IMR-90 (cell line): Measurements from ENCODE around the gene FGFR4. TPM values are rescaled to one million over a fixed set of nuclear protein-coding genes. Genes with fewer than 3 reads are reported as not detected.

ENCODE experiments used
- ATAC-seq: fragments of 200-7000 bp; cut with Tn5 transposase; 2 replicates; pipeline ENCODE4 v1.9.1; 2020; ENCODE audit warnings: low read depth, mild to moderate bottlenecking, moderate library complexity
- BruUV-seq: library from RNA; stranded (reverse); fragments of 400-500 nt; replicated peaks from 2 replicates; lab custom pipeline; 2021; lab: Mats Ljungman, UMichigan
- CTCF ChIA-PET: fragments of 300-600 bp; formaldehyde crosslinking; extraction: SDS; loops from one replicate; lab custom pipeline; 2021; ENCODE audit warnings: antibody characterized with exemption; lab: Yijun Ruan, JAX
- POLR2A ChIA-PET: fragments of 300-600 bp; sonication (Branson Sonifier 250); formaldehyde crosslinking; loops from one replicate; lab custom pipeline; 2022; ENCODE audit warnings: antibody characterized with exemption; ENCODE audit not compliant: unreplicated experiment; lab: Charles Lee
- DNase-seq: peaks from one replicate; pipeline ENCODE4 v3.0.0; 2013
- H2AFZ ChIP-seq: replicated peaks from 2 replicates; pipeline ENCODE3; 2013; ENCODE audit warnings: low read length, mild to moderate bottlenecking; ENCODE audit not compliant: poor library complexity
- H2AK5ac ChIP-seq: 2 replicates; pipeline ENCODE4 v1.6.1; 2013; ENCODE audit warnings: low read depth, low read length, inconsistent platforms
- H2AK9ac ChIP-seq: replicated peaks from 2 replicates; pipeline ENCODE3; 2013; ENCODE audit warnings: mild to moderate bottlenecking, low read depth, low read length, moderate library complexity; ENCODE audit not compliant: poor library complexity
- H2BK120ac ChIP-seq: 2 replicates; pipeline ENCODE4 v1.6.1; 2013; ENCODE audit warnings: low read depth, low read length, inconsistent platforms
- H2BK15ac ChIP-seq: 3 replicates; pipeline ENCODE4 v1.6.1; 2013; ENCODE audit warnings: low read depth, low read length, inconsistent platforms
- H2BK20ac ChIP-seq: 2 replicates; pipeline ENCODE4 v1.6.1; 2013; ENCODE audit warnings: low read depth, mild to moderate bottlenecking, inconsistent platforms, low read length, moderate library complexity
- H2BK5ac ChIP-seq: 2 replicates; pipeline ENCODE4 v1.6.1; 2013; ENCODE audit warnings: mild to moderate bottlenecking, low read depth, low read length, inconsistent platforms; ENCODE audit not compliant: poor library complexity, severe bottlenecking
- H3K14ac ChIP-seq: replicated peaks from 2 replicates; pipeline ENCODE4 v1.6.1; 2013; ENCODE audit warnings: low read depth, low read length, inconsistent platforms
- H3K18ac ChIP-seq: 2 replicates; pipeline ENCODE4 v1.6.1; 2013; ENCODE audit warnings: low read depth, low read length, control low read depth
- H3K23ac ChIP-seq: 2 replicates; pipeline ENCODE4 v1.6.1; 2013; ENCODE audit warnings: low read depth, low read length, inconsistent platforms
- H3K27ac ChIP-seq: 2 replicates; pipeline ENCODE4 v1.5.1; 2013; ENCODE audit warnings: mild to moderate bottlenecking, control low read depth, low read length; ENCODE audit not compliant: insufficient read depth
- H3K27me3 ChIP-seq: 2 replicates; pipeline ENCODE4 v1.6.1; 2013; ENCODE audit warnings: low read length; ENCODE audit not compliant: control insufficient read depth, insufficient read depth
- H3K36me3 ChIP-seq: 2 replicates; pipeline ENCODE4 v1.6.1; 2013; ENCODE audit warnings: low read length, mixed read lengths; ENCODE audit not compliant: control insufficient read depth, insufficient read depth
- H3K4ac ChIP-seq: 2 replicates; pipeline ENCODE4 v1.6.1; 2013; ENCODE audit warnings: low read depth, low read length, inconsistent platforms
- H3K4me1 ChIP-seq: 2 replicates; pipeline ENCODE4 v1.6.1; 2013; ENCODE audit warnings: low read length, mixed read lengths; ENCODE audit not compliant: control insufficient read depth, insufficient read depth
- H3K4me2 ChIP-seq: 2 replicates; pipeline ENCODE4 v1.6.1; 2013; ENCODE audit warnings: low read depth, mild to moderate bottlenecking, control low read depth, low read length, moderate library complexity
- H3K4me3 ChIP-seq: 2 replicates; pipeline ENCODE4 v1.5.1; 2013; ENCODE audit warnings: low read depth, mild to moderate bottlenecking, control low read depth, low read length, moderate library complexity; ENCODE audit not compliant: insufficient read depth
- H3K56ac ChIP-seq: 2 replicates; pipeline ENCODE4 v1.6.1; 2013; ENCODE audit warnings: low read length, inconsistent platforms; ENCODE audit not compliant: insufficient read depth; ENCODE audit errors: extremely low read depth
- H3K79me1 ChIP-seq, 2 experiments: 2 replicates each; pipeline ENCODE4 v1.6.1; 2013; ENCODE audit warnings: low read length in 2 of 2, inconsistent platforms in 1 of 2, low read depth in 1 of 2
- H3K9ac ChIP-seq: 2 replicates; pipeline ENCODE4 v1.6.1; 2013; ENCODE audit warnings: low read depth, low read length, control low read depth
- H3K9me1 ChIP-seq: 2 replicates; pipeline ENCODE4 v1.6.1; 2013; ENCODE audit warnings: low read length, inconsistent platforms; ENCODE audit not compliant: insufficient read depth
- H3K9me3 ChIP-seq: 2 replicates; pipeline ENCODE4 v1.6.1; 2013; ENCODE audit warnings: low read length; ENCODE audit not compliant: control insufficient read depth, insufficient read depth
- H4K20me1 ChIP-seq: 2 replicates; pipeline ENCODE4 v1.6.1; 2013; ENCODE audit warnings: low read length, inconsistent platforms; ENCODE audit not compliant: insufficient read depth
- H4K5ac ChIP-seq: 2 replicates; pipeline ENCODE4 v1.6.1; 2013; ENCODE audit warnings: mild to moderate bottlenecking, low read depth, low read length, control low read depth
- H4K8ac ChIP-seq, 2 experiments: 2 replicates each; pipeline ENCODE4 v1.6.1; 2013; ENCODE audit warnings: low read depth in 2 of 2, low read length in 2 of 2, control low read depth in 1 of 2, inconsistent platforms in 1 of 2
- H4K91ac ChIP-seq: 2 replicates; pipeline ENCODE4 v1.6.1; 2013; ENCODE audit warnings: low read depth, low read length, inconsistent platforms; ENCODE audit not compliant: insufficient read depth
- CHD1 ChIP-seq: IDR thresholded peaks from 2 replicates; pipeline ENCODE4 v1.6.1; 2012; ENCODE audit warnings: low read depth, low read length, improper control_type of control experiment
- MAZ ChIP-seq: IDR thresholded peaks from 2 replicates; pipeline ENCODE4 v1.6.1; 2012; ENCODE audit warnings: low read depth, mild to moderate bottlenecking, low read length, improper control_type of control experiment, moderate library complexity, borderline replicate concordance
- RCOR1 ChIP-seq: IDR thresholded peaks from 2 replicates; pipeline ENCODE4 v1.6.1; 2012; ENCODE audit warnings: mild to moderate bottlenecking, low read length, improper control_type of control experiment; ENCODE audit not compliant: insufficient replicate concordance
- USF2 ChIP-seq: fragments of 150-350 bp; IDR thresholded peaks from 2 replicates; pipeline ENCODE4 v1.6.1; 2017; ENCODE audit warnings: mild to moderate bottlenecking, antibody characterized with exemption, low read length, low read depth
- WGBS, 2 experiments: methylation state at CpG; one replicate each; pipeline versions ENCODE4 v1.1.5 to v1.1.7; 2013; ENCODE audit warnings: missing lambda C conversion rate in 2 of 2; ENCODE audit not compliant: insufficient read length in 1 of 2; ENCODE audit errors: extremely low coverage in 2 of 2; 5-methylcytosine and 5-hydroxymethylcytosine counted together
- dilution Hi-C: fragments of 300-500 bp; cut with HindIII; formaldehyde crosslinking; loops from one replicate; pipeline ENCODE4 v1.14.3; 2018; ENCODE audit warnings: low sequenced_read_pairs; ENCODE audit not compliant: unreplicated experiment
- in situ Hi-C: fragments of 300-500 bp; cut with MboI; formaldehyde crosslinking; loops from 3 replicates; pipeline ENCODE4 v1.14.3; 2019; ENCODE audit warnings: low sequenced_read_pairs, inconsistent platforms, mixed read lengths
- intact Hi-C: fragments of 100-400 bp; cut with micrococcal nuclease; formaldehyde crosslinking; loops from 2 replicates; pipeline ENCODE4 v1.10.0; 2022
- polyA plus RNA-seq, 3 experiments: library from polyadenylated mRNA; depleted of rRNA; stranded (reverse); fragments of >200 nt; gene quantifications; 2 replicates each; pipeline ENCODE4 v1.2.3, GENCODE V29; 2012; ENCODE audit warnings: low replicate concordance in 1 of 3
- total RNA-seq: library from RNA; depleted of rRNA; stranded (reverse); fragments of >200 nt; gene quantifications from 2 replicates; pipeline ENCODE4 v1.2.3, GENCODE V29; 2012
- TF ChIP-seq, protein P1 (sequence below): fragments of 150-350 bp; IDR thresholded peaks from 2 replicates; pipeline ENCODE4 v1.6.1; 2016; ENCODE audit warnings: low read depth, mild to moderate bottlenecking, low read length, moderate library complexity, borderline replicate concordance

Gene FGFR4
- total and polyA plus RNA-seq, 2 of the 4 experiments (the other 2 are of a cell fraction) = 0.90 to 2.4 TPM

DNA sequence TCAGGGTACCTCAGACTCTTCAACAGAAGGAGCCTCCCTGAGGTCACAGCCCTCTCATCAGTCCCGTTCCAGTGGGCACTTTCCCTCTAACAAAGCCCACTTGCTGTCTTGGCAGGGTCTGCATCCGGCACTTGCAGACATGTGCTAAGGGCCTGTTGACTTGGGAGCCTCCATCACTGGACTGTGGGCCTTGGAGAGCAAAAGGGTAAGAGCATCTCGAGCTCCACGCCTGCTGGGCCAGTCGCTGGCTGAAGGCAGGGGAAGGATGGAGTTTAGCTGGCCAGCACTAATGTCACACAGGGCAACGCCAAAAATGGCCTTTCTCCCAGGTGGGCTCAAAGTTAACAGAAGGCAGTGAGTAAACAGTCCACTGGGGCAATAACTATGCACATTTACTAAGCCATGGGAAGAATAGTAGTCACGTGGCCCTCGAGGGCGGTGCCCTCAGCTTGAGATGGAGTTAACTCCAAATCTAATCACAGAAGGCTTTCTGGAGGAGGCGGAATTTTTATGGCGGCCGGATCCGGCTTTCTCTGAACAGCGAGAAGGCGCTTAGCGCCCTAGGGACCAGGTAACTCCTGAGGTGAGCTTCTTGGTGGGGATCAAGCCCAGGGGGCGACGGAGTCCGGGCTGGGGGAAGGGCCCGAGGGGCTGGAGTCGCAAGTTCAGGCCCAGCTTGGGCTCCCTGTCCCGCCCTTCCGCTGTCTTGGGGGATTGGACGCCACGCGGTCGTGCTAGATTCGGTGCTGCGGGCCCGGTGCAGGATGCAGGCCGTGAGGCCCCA, 44.8 kb downstream of the FGFR4 start:
- H2BK5ac ChIP-seq = no peak overlapping the region
- BruUV-seq = no TSS peak

More for the DNA sequence above, 44.8 kb downstream of the FGFR4 start:
- no peaks in the 10 kb centered on the region for H4K20me1 ChIP-seq
- no peak overlapping the region for H3K23ac ChIP-seq
- H3K79me1 ChIP-seq = peaks cover 17 to 18% of the 10 kb centered on the region in 2 experiments
- 89% methylated on average over 20 of the region's 31 CpGs; no CpG with 5 or more reads in 1 of the 2 experiments for WGBS, 2 experiments
- ChIA-PET CTCF (no interaction called here), POLR2A (no interaction called here)
- H2BK20ac ChIP-seq = no peak overlapping the region; the same call in 1 of the 2 replicates
- H2BK15ac ChIP-seq = peak overlapping the region; percentile 19; the same call in 1 of the 3 replicates
- peak overlapping the region; percentile 62 for H2AK9ac ChIP-seq
- H2BK120ac ChIP-seq = no peak overlapping the region
- H3K14ac ChIP-seq = no peak overlapping the region; the same call in 1 of the 2 replicates
- dilution Hi-C loops (no loop called here), in situ Hi-C loops (no loop called here), intact Hi-C loops (loop anchor here (2.0 kb wide), 1 partner anchor 15 kb away; no protein-coding TSS in a partner anchor)
- peak overlapping the region; percentile 12; the same call in 1 of the 2 replicates for H3K4ac ChIP-seq
- peak overlapping the region; percentile 82 for H2AFZ ChIP-seq
- H3K4me3 ChIP-seq = no peak overlapping the region
- no peak overlapping the region for H3K18ac ChIP-seq
- H3K9ac ChIP-seq = no peak overlapping the region
- DNase-seq (no peak), ATAC-seq (no peak)
- no peaks in the 10 kb centered on the region for H3K27me3 ChIP-seq
- no peak overlapping the region for H3K27ac ChIP-seq
- H3K9me3 ChIP-seq = no peaks in the 10 kb centered on the region
- H3K9me1 ChIP-seq = peaks cover 27% of the 10 kb centered on the region
- no peak overlapping the region for H3K56ac ChIP-seq
- no peak overlapping the region; a peak in 1 of 4 replicates for H4K8ac ChIP-seq
- no peak overlapping the region for H3K4me2 ChIP-seq
- H3K4me1 ChIP-seq = peaks cover 20% of the 10 kb centered on the region
- H4K91ac ChIP-seq = no peak overlapping the region
- peak overlapping the region; percentile 58; the same call in 1 of the 2 replicates for H2AK5ac ChIP-seq
- TF ChIP-seq CHD1 (no peak), MAZ (no peak), RCOR1 (no peak), USF2 (no peak)
- TF ChIP-seq, protein P1, sequence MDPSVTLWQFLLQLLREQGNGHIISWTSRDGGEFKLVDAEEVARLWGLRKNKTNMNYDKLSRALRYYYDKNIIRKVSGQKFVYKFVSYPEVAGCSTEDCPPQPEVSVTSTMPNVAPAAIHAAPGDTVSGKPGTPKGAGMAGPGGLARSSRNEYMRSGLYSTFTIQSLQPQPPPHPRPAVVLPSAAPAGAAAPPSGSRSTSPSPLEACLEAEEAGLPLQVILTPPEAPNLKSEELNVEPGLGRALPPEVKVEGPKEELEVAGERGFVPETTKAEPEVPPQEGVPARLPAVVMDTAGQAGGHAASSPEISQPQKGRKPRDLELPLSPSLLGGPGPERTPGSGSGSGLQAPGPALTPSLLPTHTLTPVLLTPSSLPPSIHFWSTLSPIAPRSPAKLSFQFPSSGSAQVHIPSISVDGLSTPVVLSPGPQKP = no peak
- H3K36me3 ChIP-seq = peaks cover 10% of the 10 kb centered on the region
- H4K5ac ChIP-seq = no peak overlapping the region
